ENCODE measurements around the gene FAM8A1.
A peak's percentile ranks its signal among the peaks of the same experiment; 100 is the strongest.
"Not testable (repeated sequence)": the region's sequence is repeated elsewhere in the genome, so short reads cannot be mapped to it uniquely, and the experiment has no call there.

Gene FAM8A1

GRCh38 chr6:17585766-17586490, 14.2 kb upstream of the FAM8A1 start:
- Histone ChIP-seq H3K23ac (ENCODE audit: low read length) (no peak overlapping the region), H3K4me1 (ENCODE audit: control insufficient read depth in 1 of 2, insufficient read depth in 2 of 2, low read length in 2 of 2) (peaks cover 0 to 2% of the 10 kb centered on the region in 2 experiments), H4K12ac (ENCODE audit: low read depth, low read length) (no peak overlapping the region), H4K91ac (ENCODE audit: low read depth, low read length) (no peak overlapping the region), H3K9ac (ENCODE audit: low read length) (no peak overlapping the region), H4K8ac (ENCODE audit: low read depth, low read length) (no peak overlapping the region), H3K4me3 (ENCODE audit: low read depth, low read length) (no peak overlapping the region), H2AFZ (ENCODE audit: insufficient read depth, low read length, poor library complexity) (no peak overlapping the region), H3K4ac (ENCODE audit: low read depth, low read length) (no peak overlapping the region), H3K79me1 (ENCODE audit: low read length) (no peaks in the 10 kb centered on the region), H2BK120ac (ENCODE audit: insufficient read depth, low read length, poor library complexity) (no peak overlapping the region), H3K9me3 (ENCODE audit: insufficient read depth, low read depth, low read length) (no peaks in the 10 kb centered on the region), H2BK12ac (ENCODE audit: low read length) (no peak overlapping the region), H3K27me3 (ENCODE audit: insufficient read depth, low read length) (no peaks in the 10 kb centered on the region), H2AK5ac (ENCODE audit: low read length) (no peak overlapping the region), H3K79me2 (ENCODE audit: control insufficient read depth, insufficient read depth, low read length, poor library complexity) (no peaks in the 10 kb centered on the region), H3K4me2 (ENCODE audit: low read length) (no peak overlapping the region), H3K18ac (ENCODE audit: low read length) (no peak overlapping the region), H3K14ac (ENCODE audit: low read length) (no peak overlapping the region), H2BK5ac (ENCODE audit: low read depth, low read length, poor library complexity) (no peak overlapping the region), H3K27ac (ENCODE audit: low read depth, low read length) (no peak overlapping the region), H3K36me3 (ENCODE audit: control insufficient read depth in 1 of 2, insufficient read depth in 2 of 2, low read length in 2 of 2) (no peaks in the 10 kb centered on the region)
- DNase-seq: peak; percentile 4 to 45
- no CpG with 5 or more reads among the region's 7 CpGs for WGBS (ENCODE audit: extremely low coverage, insufficient coverage, insufficient read length)

- WGBS (ENCODE audit: extremely low coverage, insufficient coverage, insufficient read length): 99% methylated on average over 8 of the region's 13 CpGs
- H4K8ac ChIP-seq (ENCODE audit: low read depth, low read length); H2BK5ac ChIP-seq (ENCODE audit: low read depth, low read length, poor library complexity); H3K9ac ChIP-seq (ENCODE audit: low read length); H2BK120ac ChIP-seq (ENCODE audit: insufficient read depth, low read length, poor library complexity); H3K79me2 ChIP-seq (ENCODE audit: control insufficient read depth, insufficient read depth, low read length, poor library complexity); DNase-seq; H3K27ac ChIP-seq (ENCODE audit: low read depth, low read length); H3K4me3 ChIP-seq (ENCODE audit: low read depth, low read length); H3K4me2 ChIP-seq (ENCODE audit: low read length); H3K9me3 ChIP-seq (ENCODE audit: insufficient read depth, low read depth, low read length); H3K36me3 ChIP-seq (ENCODE audit: control insufficient read depth in 1 of 2, insufficient read depth in 2 of 2, low read length in 2 of 2); H3K18ac ChIP-seq (ENCODE audit: low read length); H3K23ac ChIP-seq (ENCODE audit: low read length); H3K4me1 ChIP-seq (ENCODE audit: control insufficient read depth in 1 of 2, insufficient read depth in 2 of 2, low read length in 2 of 2); H4K12ac ChIP-seq (ENCODE audit: low read depth, low read length); H2AK5ac ChIP-seq (ENCODE audit: low read length); H3K4ac ChIP-seq (ENCODE audit: low read depth, low read length); H3K14ac ChIP-seq (ENCODE audit: low read length); H3K79me1 ChIP-seq (ENCODE audit: low read length); H2AFZ ChIP-seq (ENCODE audit: insufficient read depth, low read length, poor library complexity); H4K91ac ChIP-seq (ENCODE audit: low read depth, low read length); H2BK12ac ChIP-seq (ENCODE audit: low read length); H3K27me3 ChIP-seq (ENCODE audit: insufficient read depth, low read length): not testable (repeated sequence)
These were observed 13.5 kb upstream of the FAM8A1 start for GRCh38 chr6:17586623-17587022.

- no peak overlapping the region for H3K4ac ChIP-seq (ENCODE audit: low read depth, low read length)
- H3K18ac ChIP-seq (ENCODE audit: low read length): no peak overlapping the region
- H2BK12ac ChIP-seq (ENCODE audit: low read length): no peak overlapping the region
- H2AK5ac ChIP-seq (ENCODE audit: low read length): no peak overlapping the region
- H3K9ac ChIP-seq (ENCODE audit: low read length): no peak overlapping the region
- H3K4me1 ChIP-seq (ENCODE audit: control insufficient read depth in 1 of 2, insufficient read depth in 2 of 2, low read length in 2 of 2): peaks cover 0 to 2% of the 10 kb centered on the region in 2 experiments
- H2AFZ ChIP-seq (ENCODE audit: insufficient read depth, low read length, poor library complexity): no peak overlapping the region
- no peak overlapping the region for H3K14ac ChIP-seq (ENCODE audit: low read length)
- no peak overlapping the region for H4K8ac ChIP-seq (ENCODE audit: low read depth, low read length)
- H4K12ac ChIP-seq (ENCODE audit: low read depth, low read length): no peak overlapping the region
- no peak overlapping the region for H2BK5ac ChIP-seq (ENCODE audit: low read depth, low read length, poor library complexity)
- no peak overlapping the region for H4K91ac ChIP-seq (ENCODE audit: low read depth, low read length)
- H3K4me3 ChIP-seq (ENCODE audit: low read depth, low read length): no peak overlapping the region
- H3K36me3 ChIP-seq (ENCODE audit: control insufficient read depth in 1 of 2, insufficient read depth in 2 of 2, low read length in 2 of 2): no peaks in the 10 kb centered on the region
- no peak overlapping the region for H3K23ac ChIP-seq (ENCODE audit: low read length)
- H3K9me3 ChIP-seq (ENCODE audit: insufficient read depth, low read depth, low read length): no peaks in the 10 kb centered on the region
- DNase-seq: no peak
- no peak overlapping the region for H3K27ac ChIP-seq (ENCODE audit: low read depth, low read length)
- H3K79me1 ChIP-seq (ENCODE audit: low read length): no peaks in the 10 kb centered on the region
- no peak overlapping the region for H3K4me2 ChIP-seq (ENCODE audit: low read length)
- no peak overlapping the region for H2BK120ac ChIP-seq (ENCODE audit: insufficient read depth, low read length, poor library complexity)
- no peaks in the 10 kb centered on the region for H3K79me2 ChIP-seq (ENCODE audit: control insufficient read depth, insufficient read depth, low read length, poor library complexity)
- WGBS (ENCODE audit: extremely low coverage, insufficient coverage, insufficient read length): no CpG with 5 or more reads among the region's 6 CpGs
- no peaks in the 10 kb centered on the region for H3K27me3 ChIP-seq (ENCODE audit: insufficient read depth, low read length)
These were observed 12.1 kb upstream of the FAM8A1 start for GRCh38 chr6:17588011-17588410.

DNA sequence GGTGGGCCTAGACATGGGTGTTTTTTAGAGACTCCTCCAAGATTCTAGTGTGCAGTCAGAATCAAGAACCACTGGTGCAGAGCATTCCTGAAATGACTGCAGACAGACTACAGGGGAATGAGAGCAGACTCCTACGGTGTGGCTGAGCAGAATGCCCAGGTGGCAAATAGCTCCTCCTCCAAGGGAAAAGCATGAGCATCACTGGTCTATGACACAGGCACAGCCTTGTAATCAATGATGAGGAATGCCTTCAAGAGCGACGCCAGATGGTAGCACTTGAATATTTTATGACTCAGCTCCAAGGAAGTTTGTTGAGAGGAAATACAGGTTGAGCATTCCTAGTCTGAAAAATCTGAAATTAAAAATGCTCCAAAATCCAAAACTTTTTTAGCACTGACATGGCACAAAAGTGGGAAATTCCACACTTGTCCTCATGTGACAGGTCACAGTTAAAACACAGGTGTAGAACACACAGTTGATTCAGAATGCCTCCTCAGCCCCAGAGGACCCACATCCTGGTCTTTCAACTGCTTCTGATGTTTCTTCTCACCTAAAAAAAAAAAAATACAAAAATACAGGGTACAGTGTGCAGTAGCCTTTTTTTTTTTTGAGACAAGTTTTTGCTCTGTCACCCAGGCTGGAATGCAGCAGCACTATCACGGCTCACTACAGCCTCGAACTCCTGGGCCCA, 10.6 kb upstream of the FAM8A1 start:
- H2AFZ ChIP-seq (ENCODE audit: insufficient read depth, low read length, poor library complexity): no peak overlapping the region
- H2BK5ac ChIP-seq (ENCODE audit: low read depth, low read length, poor library complexity): no peak overlapping the region
- peak; percentile 97 to 99 for DNase-seq
- no peak overlapping the region for H4K12ac ChIP-seq (ENCODE audit: low read depth, low read length)
- H3K23ac ChIP-seq (ENCODE audit: low read length): no peak overlapping the region
- no peaks in the 10 kb centered on the region for H3K79me2 ChIP-seq (ENCODE audit: control insufficient read depth, insufficient read depth, low read length, poor library complexity)
- H2AK5ac ChIP-seq (ENCODE audit: low read length): no peak overlapping the region
- no peak overlapping the region for H2BK12ac ChIP-seq (ENCODE audit: low read length)
- peaks cover 0 to 2% of the 10 kb centered on the region in 2 experiments for H3K4me1 ChIP-seq (ENCODE audit: control insufficient read depth in 1 of 2, insufficient read depth in 2 of 2, low read length in 2 of 2)
- H4K91ac ChIP-seq (ENCODE audit: low read depth, low read length): no peak overlapping the region
- H3K14ac ChIP-seq (ENCODE audit: low read length): no peak overlapping the region
- H3K9ac ChIP-seq (ENCODE audit: low read length): no peak overlapping the region
- H3K36me3 ChIP-seq (ENCODE audit: control insufficient read depth in 1 of 2, insufficient read depth in 2 of 2, low read length in 2 of 2): no peaks in the 10 kb centered on the region
- no peak overlapping the region for H3K27ac ChIP-seq (ENCODE audit: low read depth, low read length)
- no peak overlapping the region for H3K4ac ChIP-seq (ENCODE audit: low read depth, low read length)
- no peak overlapping the region for H4K8ac ChIP-seq (ENCODE audit: low read depth, low read length)
- H3K4me3 ChIP-seq (ENCODE audit: low read depth, low read length): no peak overlapping the region
- no peak overlapping the region for H3K4me2 ChIP-seq (ENCODE audit: low read length)
- no peak overlapping the region for H3K18ac ChIP-seq (ENCODE audit: low read length)
- WGBS (ENCODE audit: extremely low coverage, insufficient coverage, insufficient read length): no CpG with 5 or more reads among the region's 5 CpGs
- H2BK120ac ChIP-seq (ENCODE audit: insufficient read depth, low read length, poor library complexity): no peak overlapping the region
- H3K9me3 ChIP-seq (ENCODE audit: insufficient read depth, low read depth, low read length): no peaks in the 10 kb centered on the region
- H3K27me3 ChIP-seq (ENCODE audit: insufficient read depth, low read length): no peaks in the 10 kb centered on the region
- H3K79me1 ChIP-seq (ENCODE audit: low read length): no peaks in the 10 kb centered on the region
